Activated CD8-positive, alpha-beta memory T cell treated with anti-CD3 and anti-CD28 coated beads, Interleukin-2, amount 50 U/mL, for 24 hours (primary cell): ENCODE data around the gene GPR162.
A peak's percentile ranks its signal among the peaks of the same experiment; 100 is the strongest.

Experiments
- DNase-seq: peaks from one replicate; pipeline ENCODE4 v3.0.0-alpha.2; 2020; ENCODE audit errors: extremely low read depth

Gene GPR162

GRCh38 chr12:6822426-6823135 lies 960 bp downstream of the GPR162 start:
- no peak for DNase-seq

- DNase-seq = no peak
Measured at GRCh38 chr12:6823182-6824084, 1.8 kb downstream of the GPR162 start.

GRCh38 chr12:6824085-6824775 lies 2.6 kb downstream of the GPR162 start:
- DNase-seq = no peak

- DNase-seq = no peak
Measured at GRCh38 chr12:6824901-6825381, 3.3 kb downstream of the GPR162 start.

- peak; percentile 43 for DNase-seq
Measured at GRCh38 chr12:6825398-6826124, 3.9 kb downstream of the GPR162 start.

GRCh38 chr12:6826125-6826733 lies 4.6 kb downstream of the GPR162 start:
- DNase-seq = no peak

- no peak for DNase-seq
Measured at GRCh38 chr12:6826734-6827436, 5.3 kb downstream of the GPR162 start.

- no peak for DNase-seq
Measured at GRCh38 chr12:6827437-6827911, 5.9 kb downstream of the GPR162 start.

- DNase-seq = no peak
Measured at GRCh38 chr12:6827982-6828780, 6.6 kb downstream of the GPR162 start, which contains the start of gene P3H3. Gene P3H3, plus strand, starts transcription at chr12:6828407. Its CDS starts 34 bp downstream, at chr12:6828441.

GRCh38 chr12:6828781-6829535 lies 7.3 kb downstream of the GPR162 start:
- DNase-seq = no peak

GRCh38 chr12:6829536-6830220 lies 8.1 kb downstream of the GPR162 start:
- DNase-seq = no peak

- DNase-seq = no peak
Measured at GRCh38 chr12:6830286-6830890, 8.8 kb downstream of the GPR162 start.

GRCh38 chr12:6830999-6831398 lies 9.4 kb downstream of the GPR162 start:
- DNase-seq = no peak

- DNase-seq = no peak
Measured at GRCh38 chr12:6831450-6831995, 9.9 kb downstream of the GPR162 start.

GRCh38 chr12:6832125-6832524 lies 10.5 kb downstream of the GPR162 start:
- DNase-seq = no peak

GRCh38 chr12:6833189-6833890 lies 11.7 kb downstream of the GPR162 start:
- no peak for DNase-seq

GRCh38 chr12:6834254-6834653 lies 12.6 kb downstream of the GPR162 start:
- DNase-seq = no peak
